Stimulated activated CD4-positive, alpha-beta T cell treated with anti-CD3 and anti-CD28 coated beads, Interleukin-2, amount 100 ng/mL, for 4 hours (primary cell): ENCODE measurements around the gene RING1.

Source experiments
- DNase-seq: peaks from one replicate; pipeline ENCODE4 v3.0.0-alpha.2; 2020; ENCODE audit warnings: low read depth

RING1 gene

DNA sequence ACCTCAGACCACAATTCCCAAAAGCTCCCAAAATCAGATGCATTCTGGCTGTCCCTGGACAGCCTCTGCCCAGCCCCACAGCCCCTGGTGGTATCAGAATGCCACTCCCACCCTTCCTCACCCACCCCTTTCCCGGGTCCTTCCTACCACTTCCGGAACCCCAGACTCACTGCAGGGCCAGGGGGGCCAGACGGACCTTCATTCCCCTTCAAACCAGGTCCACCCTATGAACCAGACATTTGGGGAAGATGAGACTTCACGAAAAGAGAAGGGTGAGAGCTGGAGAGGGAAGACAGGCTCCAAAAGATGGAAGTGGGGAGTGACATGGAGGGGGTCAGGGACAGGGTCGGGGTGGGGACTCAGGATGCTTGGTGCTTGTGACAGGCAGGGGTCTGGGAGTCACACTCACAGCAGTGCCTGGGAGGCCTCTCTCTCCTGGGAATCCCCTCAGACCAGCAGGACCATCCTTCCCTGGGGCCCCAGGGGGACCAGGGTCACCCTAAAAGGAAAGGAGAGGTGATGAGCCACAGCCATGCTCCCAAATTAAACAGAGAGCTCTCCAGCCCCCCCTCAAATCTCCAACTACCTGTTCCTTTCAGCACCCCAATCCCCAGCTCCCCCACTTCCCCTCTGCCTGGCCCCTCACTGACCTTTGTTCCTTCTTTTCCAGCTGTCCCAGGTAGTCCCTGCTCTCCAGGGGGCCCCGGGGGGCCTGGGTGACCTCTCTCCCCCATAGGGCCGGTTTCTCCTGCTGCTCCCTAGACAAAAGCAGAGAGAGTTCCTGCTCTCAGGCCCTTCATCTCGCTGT lies 36.2 kb upstream of the RING1 start:
- DNase-seq, result no peak

DNA sequence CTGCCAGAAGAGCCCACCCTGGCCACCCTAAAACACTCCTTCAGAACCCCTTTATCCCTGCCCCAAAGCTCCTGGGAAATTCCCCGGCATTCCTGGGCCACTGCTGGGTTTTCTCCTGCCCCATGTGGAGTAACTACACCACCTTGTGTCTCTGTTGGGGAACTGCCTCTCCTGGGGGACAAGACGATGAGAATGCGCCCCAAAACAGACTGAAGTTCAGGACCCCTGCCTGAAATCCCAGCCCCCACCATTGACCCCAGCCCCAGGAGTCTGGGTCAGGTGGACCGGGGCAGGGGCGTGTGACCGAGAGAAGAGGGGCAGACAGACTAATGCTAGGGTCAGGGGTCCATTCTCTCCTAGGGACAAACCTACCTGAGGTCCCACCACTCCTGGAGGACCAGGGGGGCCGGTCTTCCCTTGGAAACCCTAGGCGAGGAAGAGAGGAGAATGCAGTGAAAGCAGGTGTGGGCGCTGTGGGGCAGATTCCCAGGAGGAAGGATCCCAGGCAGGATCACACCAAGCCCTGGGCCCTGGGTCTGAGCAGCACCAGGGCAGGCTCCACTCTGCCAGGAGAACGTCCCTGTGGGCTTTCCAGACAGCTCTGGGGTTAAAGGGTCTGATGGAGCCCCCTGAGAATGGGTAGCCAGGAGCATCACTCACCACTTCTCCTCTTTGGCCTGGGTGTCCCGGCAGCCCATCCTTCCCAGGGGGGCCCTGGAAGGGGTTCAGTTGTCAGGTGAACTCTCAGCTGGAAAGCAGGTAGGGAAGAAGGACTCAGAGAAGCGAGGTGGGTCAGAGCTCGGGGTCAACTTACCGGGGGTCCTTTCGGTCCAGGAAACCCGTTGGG lies 35.4 kb upstream of the RING1 start:
- DNase-seq, result no peak

DNA sequence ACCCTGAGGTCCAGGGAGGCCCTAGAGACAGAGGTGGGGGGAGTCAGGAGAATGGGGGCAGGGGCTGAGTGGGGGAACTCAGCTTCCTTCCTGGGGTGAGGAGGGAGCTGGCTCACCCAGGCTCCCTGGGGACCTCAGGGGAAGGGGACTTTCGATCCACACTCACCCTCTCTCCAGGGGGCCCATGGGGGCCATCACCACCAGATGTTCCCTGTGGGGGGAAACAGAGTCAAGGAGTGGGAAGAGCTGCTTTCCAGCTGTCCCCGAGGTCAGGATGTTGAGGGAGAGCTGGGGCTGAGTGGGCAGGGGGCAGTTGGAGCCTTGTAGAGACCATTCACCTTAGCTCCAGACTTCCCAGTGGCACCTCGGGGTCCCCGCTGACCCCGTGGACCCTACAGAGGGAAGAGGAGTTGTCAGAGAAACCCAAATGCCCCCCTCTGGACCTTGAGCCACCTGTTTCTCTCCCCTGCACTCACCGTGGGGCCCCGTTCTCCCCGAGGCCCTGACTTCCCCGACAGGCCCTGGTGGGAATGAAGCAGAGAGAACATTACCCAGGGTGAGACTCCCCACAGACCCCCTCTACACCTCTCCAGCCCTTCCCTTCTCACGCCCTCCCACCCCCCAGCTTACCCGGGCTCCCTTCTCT lies 34.6 kb upstream of the RING1 start:
- DNase-seq, result no peak

DNA sequence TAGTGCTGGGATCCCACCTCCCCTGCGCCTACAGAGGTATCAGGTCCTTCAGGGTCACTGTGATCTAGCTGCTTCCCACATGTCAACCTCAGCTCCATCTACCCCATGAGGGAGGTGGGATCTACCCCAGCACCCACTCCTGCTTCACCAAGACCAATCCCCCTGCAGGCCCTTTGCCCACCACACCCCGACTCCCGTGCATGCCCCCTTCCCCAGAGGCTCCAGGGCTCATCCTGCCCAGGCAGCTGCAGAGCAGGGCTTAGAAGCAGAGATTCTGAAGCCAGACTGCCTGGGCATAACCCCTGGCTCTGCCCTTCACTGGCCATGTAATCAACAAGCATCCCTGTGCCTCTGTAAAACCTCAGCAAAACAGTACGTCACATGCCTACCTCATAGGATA lies 33.5 kb upstream of the RING1 start:
- DNase-seq, result no peak

DNA sequence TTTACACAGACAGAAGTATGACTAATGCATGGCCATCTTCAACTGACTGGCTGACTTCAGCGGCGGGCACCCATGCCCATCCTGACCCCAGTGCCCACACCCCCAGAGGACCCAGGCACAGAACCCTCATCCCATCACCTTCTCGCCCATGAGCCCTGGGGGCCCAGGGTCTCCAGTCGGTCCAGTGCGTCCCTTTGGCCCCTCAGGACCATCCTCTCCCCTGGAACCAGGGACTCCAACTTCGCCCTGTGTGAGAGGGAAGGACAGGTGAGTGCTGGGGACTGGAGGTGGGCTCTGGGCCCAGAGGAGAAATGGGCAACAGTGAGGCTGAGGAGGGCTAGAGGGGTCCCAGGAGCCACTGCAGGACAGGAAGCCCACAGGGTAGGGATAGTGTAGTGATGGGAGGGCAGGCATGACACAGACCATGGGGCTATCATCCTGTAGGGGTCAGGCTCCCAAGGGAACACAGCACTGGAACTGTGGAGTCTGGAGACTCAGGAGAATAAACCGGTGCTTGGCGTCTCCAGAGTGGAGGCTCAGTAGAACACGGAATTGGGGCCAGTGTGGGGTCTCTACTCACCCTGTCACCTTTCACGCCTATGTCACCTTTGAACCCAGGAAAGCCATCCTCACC lies 32.7 kb upstream of the RING1 start:
- DNase-seq, result no peak

DNA sequence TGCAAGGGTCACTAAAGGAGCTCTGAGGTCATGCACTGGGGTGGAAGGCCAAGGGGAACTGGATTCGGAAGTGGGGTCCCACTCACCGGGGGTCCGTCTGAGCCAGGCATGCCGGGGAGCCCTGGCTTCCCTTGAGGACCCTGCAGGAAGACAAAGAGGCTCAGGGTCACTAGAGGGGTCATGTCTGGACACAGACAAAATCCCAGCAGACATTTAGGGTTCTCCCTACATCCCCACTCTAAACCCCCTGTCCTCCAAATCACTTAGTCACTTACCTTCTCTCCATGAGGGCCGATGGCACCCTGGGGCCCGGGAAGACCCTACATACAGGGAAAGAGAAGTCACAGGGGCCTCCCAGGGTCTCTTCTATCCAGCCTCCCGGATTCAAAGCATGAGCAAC lies 31.4 kb upstream of the RING1 start:
- no peak for DNase-seq

DNA sequence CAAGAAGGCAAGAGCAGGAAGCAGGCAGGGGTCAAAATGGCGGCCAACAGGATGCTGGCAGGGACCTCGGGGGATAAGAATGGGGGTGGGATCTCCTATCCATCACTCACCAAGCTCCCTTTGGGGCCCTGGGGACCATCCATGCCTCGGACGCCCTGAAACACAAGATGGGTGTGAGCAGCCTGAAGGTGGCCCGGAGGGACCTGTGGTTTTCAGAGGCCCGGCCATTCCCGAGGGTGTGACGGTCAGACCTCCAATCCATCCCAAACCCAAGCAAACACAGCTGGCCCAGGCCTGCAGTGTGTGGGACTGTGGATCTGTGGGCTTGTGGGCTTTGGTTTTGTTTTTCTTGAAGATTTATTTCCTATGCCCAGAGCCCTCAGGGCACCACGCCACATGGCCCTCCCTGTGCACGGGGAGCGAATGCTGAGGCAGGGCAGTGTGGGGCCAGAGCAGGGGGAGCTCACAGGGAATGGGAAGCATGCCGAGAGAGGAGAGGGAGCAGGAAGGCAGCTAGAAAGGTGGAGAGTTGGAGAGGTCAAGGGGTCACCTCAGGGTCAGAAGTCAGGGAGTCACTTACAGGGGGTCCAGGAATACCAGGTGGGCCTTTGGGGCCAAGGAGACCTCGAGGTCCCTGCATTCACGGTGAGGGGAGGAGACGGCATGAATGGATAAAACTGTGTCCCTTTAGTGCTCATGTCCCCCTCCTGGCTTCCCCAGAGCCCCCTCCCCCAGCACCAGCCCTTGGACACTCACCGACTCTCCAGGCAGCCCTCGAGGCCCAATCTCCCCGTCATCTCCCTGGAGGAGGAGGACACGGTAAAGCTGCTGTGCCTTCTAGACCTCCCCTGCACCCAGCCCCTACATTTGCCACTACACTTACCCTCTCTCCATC lies 30.5 kb upstream of the RING1 start:
- no peak for DNase-seq

DNA sequence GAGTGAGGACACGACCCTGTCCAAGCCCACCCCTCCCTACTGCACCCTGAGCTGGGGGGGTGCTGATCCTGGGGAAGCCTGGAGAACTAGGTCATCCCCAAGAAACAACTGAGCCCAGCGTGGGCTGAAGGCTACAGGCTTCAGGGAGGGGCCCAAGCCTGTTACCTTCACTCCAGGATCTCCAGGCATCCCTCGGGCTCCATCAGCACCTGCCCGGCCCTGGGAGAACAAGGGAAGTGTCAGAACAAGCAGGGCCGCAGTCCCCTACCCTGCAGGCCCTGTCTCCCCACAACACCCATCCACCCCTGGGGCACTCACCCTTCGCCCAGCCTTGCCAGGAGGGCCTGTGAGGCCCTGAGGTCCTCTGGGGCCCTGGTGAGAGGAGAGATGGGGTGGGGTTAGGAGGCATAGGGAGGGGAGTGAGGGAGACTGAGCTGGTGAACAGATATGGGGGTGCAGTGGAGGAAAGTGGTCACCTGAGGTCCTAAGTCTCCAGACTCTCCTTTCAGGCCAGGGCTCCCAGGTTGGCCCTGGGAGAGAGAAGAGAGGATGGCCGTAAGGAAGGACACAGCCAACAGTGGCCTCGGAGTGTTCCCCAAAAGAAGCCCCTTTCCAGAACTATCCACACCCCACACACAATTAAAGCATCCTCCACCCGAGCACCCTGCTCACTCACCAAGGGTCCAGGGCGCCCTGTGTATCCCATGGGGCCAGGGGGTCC lies 29.4 kb upstream of the RING1 start:
- no peak for DNase-seq

DNA sequence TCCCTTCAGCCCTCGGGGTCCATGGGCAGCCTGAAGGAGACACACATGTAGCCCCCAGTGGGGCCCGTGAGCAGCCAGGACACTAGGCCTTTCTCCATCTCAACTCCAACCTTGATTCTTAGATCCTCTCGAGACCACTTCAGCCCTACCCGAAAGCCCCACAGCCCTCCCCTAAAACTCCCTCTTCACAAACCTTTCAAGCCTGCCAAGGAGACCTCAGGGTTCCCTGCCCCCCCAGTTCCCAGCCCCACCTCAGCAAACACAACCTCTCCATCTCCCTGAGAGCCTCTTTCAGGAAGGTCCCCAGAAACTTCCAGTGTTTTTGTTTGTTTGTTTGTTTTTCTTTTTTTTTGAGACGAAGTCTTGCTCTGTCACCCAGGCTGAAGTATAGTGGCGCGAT lies 27.2 kb upstream of the RING1 start:
- DNase-seq, result no peak

DNA sequence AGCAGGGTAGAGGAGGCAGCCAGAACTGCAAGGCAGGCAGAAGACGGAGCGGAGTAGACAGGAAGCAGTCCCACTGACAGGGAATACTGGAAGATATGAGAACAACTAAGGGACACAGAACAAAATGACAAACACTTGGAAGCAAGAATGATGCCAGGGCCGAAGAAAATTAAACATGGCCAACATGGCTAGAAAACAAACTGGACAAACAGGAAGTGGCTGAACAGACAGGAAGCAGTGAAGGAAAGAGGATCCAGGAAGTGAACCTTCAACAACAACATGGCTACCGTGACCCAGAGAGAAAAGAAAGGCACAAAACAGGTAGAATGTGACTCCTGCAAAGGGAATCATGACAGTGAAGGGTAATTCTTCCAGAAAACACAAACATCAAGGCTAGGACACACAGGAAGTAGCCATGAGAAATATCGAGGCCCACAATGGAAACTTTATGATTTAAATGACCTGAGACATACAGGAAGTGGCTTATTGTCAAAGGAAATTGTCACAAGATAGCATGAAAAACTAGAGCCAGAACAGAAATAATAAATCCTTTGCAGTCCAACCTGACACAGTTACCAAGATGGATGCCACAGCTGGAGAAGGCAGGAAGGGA lies 25.1 kb upstream of the RING1 start:
- no peak for DNase-seq

DNA sequence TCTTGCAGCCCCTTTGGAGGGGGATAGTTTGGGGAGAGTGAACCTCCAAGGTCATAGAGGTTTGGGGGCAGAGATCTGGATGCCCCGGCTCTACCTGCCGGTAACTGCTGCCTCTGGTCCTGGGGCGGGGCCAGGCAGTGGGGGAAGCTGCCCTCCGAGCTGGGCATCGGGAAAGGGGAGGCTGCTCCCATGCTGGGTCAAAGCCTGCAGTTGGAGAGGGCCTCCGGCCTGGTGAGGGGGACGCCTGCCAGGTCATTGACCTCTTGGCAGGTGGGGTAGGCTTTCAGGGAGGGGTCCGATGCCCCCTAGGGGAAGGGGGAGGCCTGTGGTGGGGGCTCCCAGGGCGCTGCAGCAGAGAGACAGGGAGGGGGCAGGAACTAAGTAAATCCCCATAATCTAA lies 23.1 kb upstream of the RING1 start:
- no peak for DNase-seq

DNA sequence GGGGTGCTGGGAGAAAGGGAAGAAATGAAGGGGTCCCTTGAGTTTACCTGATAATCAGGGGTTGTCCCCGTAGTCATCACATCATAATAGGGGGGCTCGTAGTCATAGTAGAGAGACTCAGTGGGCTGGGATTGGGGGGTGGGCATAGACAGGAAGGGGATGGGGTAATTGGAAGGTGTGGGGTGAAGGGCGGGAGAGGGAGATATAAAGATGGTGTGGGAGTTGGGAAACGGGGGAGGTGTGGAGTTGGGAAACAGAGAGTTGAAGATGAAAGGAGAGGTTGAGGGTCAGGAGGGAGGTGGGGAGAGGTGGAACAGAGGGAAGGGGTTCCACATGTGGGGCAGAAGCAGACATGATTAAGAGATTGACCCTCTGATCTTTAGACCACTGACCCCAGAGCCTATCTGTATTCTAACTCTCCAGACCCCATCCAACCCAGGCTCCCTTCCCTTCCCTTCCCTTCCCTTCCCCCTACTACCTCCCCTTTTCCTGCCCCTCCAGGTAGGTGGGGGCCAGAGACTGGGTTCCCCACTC lies 22.6 kb upstream of the RING1 start:
- DNase-seq, result no peak

DNA sequence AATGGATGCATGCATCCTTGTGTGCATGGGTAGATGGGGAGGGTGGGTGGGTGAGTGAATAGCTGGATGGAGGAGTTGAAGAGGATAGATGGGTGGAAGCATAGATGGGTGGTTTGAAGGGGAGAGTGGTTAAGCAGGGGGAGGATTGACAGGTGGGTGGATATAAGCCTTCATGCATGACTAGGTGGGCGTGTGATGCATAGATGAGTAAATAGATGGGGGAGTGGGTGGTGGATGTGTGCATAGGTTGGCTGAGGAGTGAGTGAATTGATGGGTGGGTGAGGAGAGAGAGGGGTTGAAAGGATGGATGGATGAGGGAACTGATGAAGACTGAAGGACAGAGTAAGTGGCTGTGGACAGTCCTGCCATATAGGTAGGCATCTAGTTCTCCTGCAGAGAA lies 20.5 kb upstream of the RING1 start:
- no peak for DNase-seq

DNA sequence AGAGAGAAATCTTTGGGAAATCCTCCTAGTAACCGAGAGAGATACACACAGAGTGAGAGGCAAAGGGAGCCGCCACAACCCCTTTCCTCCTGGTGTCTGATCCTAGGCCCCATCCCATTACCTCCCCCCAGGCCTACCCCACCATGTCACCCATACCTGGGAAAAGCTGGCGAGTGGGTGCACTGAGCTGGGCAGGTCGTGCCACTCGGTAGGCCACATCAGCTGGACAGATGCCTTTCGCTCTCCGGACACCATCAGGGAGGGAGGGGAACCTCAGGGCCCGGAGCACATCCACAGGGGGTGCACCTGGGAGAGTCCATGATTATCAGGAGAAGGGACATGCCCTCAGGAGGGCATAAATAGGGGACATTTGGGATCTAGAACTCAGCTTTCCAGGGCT lies 19.1 kb upstream of the RING1 start:
- no peak for DNase-seq

DNA sequence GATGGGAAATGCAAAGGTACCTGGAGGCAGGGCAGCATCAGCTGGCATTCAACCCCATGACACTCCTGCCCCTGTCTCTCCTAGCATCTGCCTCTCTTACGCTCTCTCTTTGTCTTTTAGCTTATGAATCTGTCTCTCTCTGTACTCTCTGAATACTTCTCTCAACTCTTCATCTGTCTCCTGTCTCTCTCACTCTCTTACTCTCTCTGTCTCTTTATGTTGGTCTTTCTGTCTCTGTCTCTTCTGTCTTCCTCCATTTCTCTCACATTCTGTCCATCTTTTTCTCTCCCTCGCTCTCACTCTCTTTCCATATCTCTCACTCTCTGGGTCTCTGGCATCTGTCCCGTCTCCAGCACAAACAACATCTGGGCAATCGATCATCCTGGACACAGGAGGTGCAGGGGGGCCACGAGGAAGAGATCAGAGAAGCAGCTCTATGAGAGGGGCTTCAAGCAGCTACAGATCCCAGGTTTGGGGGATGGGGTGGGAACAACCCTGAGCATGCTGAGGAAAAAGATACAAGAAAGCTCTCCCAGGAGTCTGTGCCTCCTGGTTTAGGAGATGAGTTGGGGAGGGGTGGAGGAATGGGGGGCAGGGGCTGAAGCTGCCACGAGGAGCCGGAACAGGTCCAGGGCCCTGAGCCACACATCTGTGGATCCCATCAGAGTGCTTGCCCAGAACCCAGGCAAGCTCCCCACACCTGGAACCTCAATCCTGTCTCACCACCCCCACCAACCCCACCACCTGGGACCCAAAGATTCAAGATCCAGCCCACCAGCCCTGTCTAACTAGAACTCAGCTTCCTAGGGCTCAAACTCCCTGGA lies 18.5 kb upstream of the RING1 start:
- no peak for DNase-seq

DNA sequence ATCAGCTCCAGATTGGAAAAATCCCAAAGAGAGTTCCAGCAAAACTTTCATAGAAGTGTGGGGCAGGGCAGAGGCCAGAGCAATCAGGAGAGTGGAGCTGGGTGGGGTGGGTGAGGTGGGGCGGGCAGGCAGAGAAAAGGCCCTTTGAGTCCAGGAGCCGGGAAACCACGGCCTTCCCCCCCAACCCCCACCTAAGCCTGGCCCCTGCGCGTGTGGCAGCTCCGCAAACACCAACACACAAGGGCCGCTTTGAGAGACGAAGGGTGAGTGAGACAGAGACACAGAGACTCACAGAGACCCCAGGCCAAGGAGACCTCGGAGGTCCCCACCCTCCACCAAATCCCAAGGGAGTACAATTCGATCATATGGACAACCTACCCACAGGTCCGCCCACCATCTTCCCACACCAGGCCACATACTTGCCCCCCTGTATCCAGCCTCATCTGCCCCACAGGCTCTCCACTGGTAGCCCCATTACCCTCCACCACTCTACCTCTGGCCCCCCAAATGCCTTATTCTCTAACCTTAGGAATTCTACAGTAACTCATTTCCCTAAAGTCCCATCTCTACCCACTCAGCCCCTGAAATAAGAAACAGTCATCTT lies 17.7 kb upstream of the RING1 start:
- no peak for DNase-seq

DNA sequence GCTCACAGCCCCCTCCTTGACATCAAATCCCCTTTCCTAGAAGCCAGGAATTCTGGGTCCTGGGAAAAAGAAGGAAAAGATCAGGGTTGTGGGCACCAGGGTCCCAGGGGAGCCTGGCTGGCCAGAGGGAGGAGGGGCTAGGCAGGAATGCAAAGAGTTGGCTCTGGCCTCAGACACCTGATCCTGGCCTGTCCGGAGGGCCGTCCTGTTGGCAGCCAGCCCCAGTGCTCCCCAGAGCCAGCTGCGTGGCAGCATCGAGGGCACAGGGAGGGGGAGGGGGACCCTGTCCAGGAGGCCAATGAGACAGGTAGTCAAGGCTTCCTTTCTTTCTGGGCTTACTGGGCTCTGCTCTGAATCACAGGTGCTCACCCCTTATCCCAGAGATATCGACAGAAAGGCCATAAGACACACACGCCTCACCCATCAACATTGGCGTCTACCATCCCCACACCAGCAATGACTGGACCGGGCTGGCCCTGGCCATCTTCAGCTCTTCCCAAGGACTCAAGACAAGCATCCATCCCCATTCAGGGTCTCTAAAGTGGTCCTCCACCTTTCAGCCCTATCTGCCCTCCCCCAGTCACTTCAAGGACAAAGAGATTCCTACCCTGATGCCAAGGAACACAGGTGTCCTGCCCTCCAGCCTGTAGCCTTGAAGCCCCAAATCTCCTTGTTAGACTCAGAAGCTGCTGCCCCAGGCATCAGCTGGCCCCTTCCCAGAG lies 16.8 kb upstream of the RING1 start:
- no peak for DNase-seq

DNA sequence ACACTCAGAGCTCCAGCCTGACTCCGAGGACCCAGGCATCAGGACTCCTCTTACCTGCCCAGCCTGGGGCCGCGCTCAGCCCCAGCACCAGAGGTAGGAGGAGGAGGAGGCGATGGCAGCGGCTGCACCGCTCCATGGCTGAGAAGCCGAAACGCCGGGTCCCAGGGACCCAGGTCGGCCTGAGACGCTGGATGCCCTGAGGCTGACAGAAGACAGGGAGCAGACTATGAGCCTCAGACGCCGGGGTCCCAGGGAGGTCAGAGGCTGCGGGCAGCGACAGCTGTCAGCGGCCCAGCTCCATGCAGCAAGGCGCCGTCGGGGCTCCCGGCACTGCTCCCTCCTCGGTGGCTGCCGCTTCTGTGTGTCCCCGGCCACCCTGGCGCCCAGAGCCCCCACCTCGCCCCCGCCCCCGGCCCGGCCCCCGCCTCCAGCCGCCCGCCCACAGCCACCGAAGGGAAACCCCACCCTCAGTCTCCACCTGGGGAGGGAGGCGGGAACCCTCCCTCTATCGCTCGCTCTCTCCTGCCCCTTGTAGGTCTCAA lies 16.1 kb upstream of the RING1 start, which contains the start of gene COL11A2:
COL11A2 (minus strand) TSS at position 363 of the 542 bp plus-strand sequence; CDS start at position 136, 227 bp downstream.
- no peak for DNase-seq
